HEK293 (cell line): ENCODE data around the gene RAB22A.

Source experiments
- YY1 ChIP-seq: fragments of 450-650 bp; formaldehyde crosslinking; IDR thresholded peaks from 2 replicates; pipeline ENCODE4 v1.5.1; 2018; ENCODE audit warnings: missing biosample characterization, missing genetic modification characterization
- TF ChIP-seq, protein P1 (sequence below): fragments of 450-650 bp; formaldehyde crosslinking; IDR thresholded peaks from 2 replicates; pipeline ENCODE4 v1.5.1; 2016; ENCODE audit warnings: missing biosample characterization, missing genetic modification characterization
- TF ChIP-seq, protein P2 (sequence below): fragments of 450-650 bp; formaldehyde crosslinking; IDR thresholded peaks from 2 replicates; pipeline ENCODE4 v1.5.1; 2016; ENCODE audit warnings: missing biosample characterization, missing genetic modification characterization
- TF ChIP-seq, protein P3 (sequence below): fragments of 450-650 bp; formaldehyde crosslinking; IDR thresholded peaks from 2 replicates; pipeline ENCODE4 v1.5.1; 2016; ENCODE audit warnings: missing biosample characterization, missing genetic modification characterization

DNA sequence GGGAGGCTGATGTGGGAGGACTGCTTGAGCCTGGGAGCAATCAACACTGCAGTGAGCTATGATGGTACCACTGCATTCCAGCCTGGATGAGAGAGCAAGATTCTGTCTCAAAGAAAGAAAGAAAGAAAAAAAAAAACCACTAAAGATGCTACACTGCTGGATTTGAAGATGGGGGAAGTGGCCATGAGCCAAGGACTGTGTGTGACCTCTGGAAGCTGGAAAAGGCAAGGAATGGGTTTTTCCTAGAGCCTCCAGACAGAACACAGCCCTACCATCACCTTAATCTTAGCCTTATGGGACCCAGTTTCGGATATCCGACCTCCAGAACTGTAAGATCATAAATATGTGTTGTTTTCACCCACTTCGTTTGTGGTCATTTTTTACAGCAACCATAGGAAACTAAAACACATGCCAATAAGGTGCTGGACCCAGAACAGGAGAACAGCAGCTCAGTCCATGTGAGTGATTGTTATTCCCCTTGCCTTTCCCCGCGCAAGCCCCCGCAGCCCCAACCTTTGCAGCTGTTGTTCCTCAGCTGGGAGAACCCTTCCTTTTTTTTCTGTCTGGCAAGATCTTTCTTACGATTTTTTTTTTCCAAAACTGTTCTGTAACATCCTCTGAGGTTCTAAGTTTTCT is 68.4 kb downstream of the RAB22A start:
- TF ChIP-seq, protein P1, sequence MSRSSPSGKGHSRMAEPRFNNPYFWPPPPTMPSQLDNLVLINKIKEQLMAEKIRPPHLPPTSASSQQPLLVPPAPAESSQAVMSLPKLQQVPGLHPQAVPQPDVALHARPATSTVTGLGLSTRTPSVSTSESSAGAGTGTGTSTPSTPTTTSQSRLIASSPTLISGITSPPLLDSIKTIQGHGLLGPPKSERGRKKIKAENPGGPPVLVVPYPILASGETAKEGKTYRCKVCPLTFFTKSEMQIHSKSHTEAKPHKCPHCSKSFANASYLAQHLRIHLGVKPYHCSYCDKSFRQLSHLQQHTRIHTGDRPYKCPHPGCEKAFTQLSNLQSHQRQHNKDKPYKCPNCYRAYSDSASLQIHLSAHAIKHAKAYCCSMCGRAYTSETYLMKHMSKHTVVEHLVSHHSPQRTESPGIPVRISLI (tag by site-specific recombination), result no peak
- TF ChIP-seq YY1 (tag by site-specific recombination), result no peak
- TF ChIP-seq, protein P2, sequence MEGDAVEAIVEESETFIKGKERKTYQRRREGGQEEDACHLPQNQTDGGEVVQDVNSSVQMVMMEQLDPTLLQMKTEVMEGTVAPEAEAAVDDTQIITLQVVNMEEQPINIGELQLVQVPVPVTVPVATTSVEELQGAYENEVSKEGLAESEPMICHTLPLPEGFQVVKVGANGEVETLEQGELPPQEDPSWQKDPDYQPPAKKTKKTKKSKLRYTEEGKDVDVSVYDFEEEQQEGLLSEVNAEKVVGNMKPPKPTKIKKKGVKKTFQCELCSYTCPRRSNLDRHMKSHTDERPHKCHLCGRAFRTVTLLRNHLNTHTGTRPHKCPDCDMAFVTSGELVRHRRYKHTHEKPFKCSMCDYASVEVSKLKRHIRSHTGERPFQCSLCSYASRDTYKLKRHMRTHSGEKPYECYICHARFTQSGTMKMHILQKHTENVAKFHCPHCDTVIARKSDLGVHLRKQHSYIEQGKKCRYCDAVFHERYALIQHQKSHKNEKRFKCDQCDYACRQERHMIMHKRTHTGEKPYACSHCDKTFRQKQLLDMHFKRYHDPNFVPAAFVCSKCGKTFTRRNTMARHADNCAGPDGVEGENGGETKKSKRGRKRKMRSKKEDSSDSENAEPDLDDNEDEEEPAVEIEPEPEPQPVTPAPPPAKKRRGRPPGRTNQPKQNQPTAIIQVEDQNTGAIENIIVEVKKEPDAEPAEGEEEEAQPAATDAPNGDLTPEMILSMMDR (tag by site-specific recombination), result no peak
- TF ChIP-seq, protein P3, sequence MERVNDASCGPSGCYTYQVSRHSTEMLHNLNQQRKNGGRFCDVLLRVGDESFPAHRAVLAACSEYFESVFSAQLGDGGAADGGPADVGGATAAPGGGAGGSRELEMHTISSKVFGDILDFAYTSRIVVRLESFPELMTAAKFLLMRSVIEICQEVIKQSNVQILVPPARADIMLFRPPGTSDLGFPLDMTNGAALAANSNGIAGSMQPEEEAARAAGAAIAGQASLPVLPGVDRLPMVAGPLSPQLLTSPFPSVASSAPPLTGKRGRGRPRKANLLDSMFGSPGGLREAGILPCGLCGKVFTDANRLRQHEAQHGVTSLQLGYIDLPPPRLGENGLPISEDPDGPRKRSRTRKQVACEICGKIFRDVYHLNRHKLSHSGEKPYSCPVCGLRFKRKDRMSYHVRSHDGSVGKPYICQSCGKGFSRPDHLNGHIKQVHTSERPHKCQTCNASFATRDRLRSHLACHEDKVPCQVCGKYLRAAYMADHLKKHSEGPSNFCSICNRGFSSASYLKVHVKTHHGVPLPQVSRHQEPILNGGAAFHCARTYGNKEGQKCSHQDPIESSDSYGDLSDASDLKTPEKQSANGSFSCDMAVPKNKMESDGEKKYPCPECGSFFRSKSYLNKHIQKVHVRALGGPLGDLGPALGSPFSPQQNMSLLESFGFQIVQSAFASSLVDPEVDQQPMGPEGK, result no peak
